Fibroblast of villous mesenchyme (primary cell): ENCODE data around the gene MRPL34. TPM values are rescaled to one million over a fixed set of nuclear protein-coding genes. Genes with fewer than 3 reads are reported as not detected.
A peak's percentile ranks its signal among the peaks of the same experiment; 100 is the strongest.

Source experiments
- DNase-seq: peaks from one replicate; pipeline ENCODE4 v3.0.0-alpha.2; 2010; ENCODE audit warnings: low read depth
- H3K4me3 ChIP-seq: 2 replicates; pipeline ENCODE4 v1.5.1; 2011; ENCODE audit warnings: low read depth, mild to moderate bottlenecking, low read length
- CTCF ChIP-seq: IDR thresholded peaks from 2 replicates; pipeline ENCODE4 v1.5.1; 2012; ENCODE audit warnings: low read depth, mild to moderate bottlenecking, low read length; ENCODE audit not compliant: insufficient read depth
- total RNA-seq: library from RNA; depleted of rRNA; stranded (reverse); fragments of >200 nt; gene quantifications from 2 replicates; pipeline ENCODE4 v1.2.3, GENCODE V29; 2012

MRPL34 gene
- total RNA-seq, 1 donor, result 29.8 TPM

GRCh38 chr19:17275441-17276175 is 30.1 kb upstream of the MRPL34 start:
- no peak for TF ChIP-seq CTCF
- DNase-seq, result no peak
- H3K4me3 ChIP-seq, result no peak overlapping the region

GRCh38 chr19:17279436-17279835 is 26.2 kb upstream of the MRPL34 start:
- no peak for TF ChIP-seq CTCF
- DNase-seq, result no peak

GRCh38 chr19:17281391-17282304 is 24.0 kb upstream of the MRPL34 start, which contains the start of gene ANKLE1:
ANKLE1 (plus strand) TSS chr19:17281901; CDS start chr19:17281921, 20 bp downstream.
- DNase-seq, result no peak
- peak within 1 kb of the TSS; percentile 55 for H3K4me3 ChIP-seq
- TF ChIP-seq CTCF, result no peak

More at GRCh38 chr19:17279436-17279835, 26.2 kb upstream of the MRPL34 start:
- H3K4me3 ChIP-seq, result no peak overlapping the region

GRCh38 chr19:17282488-17283125 is 23.1 kb upstream of the MRPL34 start:
- peak; percentile 85 for TF ChIP-seq CTCF
- peak overlapping the region; percentile 55 for H3K4me3 ChIP-seq
- DNase-seq, result peak; percentile 81

GRCh38 chr19:17283504-17283996 is 22.1 kb upstream of the MRPL34 start:
- no peak for TF ChIP-seq CTCF
- DNase-seq, result no peak
- H3K4me3 ChIP-seq, result no peak overlapping the region

GRCh38 chr19:17285415-17286135 is 20.1 kb upstream of the MRPL34 start:
- TF ChIP-seq CTCF, result no peak
- H3K4me3 ChIP-seq, result no peak overlapping the region
- no peak for DNase-seq
